ENCODE data around the gene TSPYL1.

DNA sequence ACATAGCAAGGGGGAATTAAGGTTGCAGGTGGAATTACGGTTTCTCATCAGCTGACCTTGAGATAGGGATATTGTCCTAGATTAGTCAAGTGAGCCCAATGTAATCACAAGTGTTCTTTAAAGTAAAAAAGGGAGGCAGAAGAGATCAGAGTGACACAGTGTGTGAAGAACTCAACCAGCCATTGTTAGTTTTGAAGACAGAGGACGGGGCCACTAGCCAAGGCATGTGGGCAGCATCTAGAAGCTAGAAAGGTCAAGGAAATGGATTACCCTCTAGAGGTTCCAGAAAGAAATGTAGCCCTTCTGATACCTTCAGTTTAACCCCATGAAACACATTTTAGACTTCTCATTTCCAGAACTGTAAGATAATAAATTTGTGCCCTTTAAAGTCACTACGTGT is 18.5 kb upstream of the TSPYL1 start:
- no peak for TF ChIP-seq CTCF (IDR thresholded peaks at IDR 0.05)
- no peak for TF ChIP-seq POLR2A (IDR thresholded peaks at IDR 0.05)
